Fibroblast of the aortic adventitia (primary cell): ENCODE results near the gene ATP5F1D. TPM values are rescaled to one million over a fixed set of nuclear protein-coding genes. Genes with fewer than 3 reads are reported as not detected.

Source experiments
- DNase-seq: peaks from one replicate; pipeline ENCODE4 v3.0.0-alpha.2; 2010; ENCODE audit warnings: low read depth
- H3K4me3 ChIP-seq: 2 replicates; pipeline ENCODE4 v1.5.1; 2011; ENCODE audit warnings: low read depth, mild to moderate bottlenecking, control low read depth, low read length, moderate library complexity
- total RNA-seq: library from RNA; depleted of rRNA; stranded (reverse); fragments of >200 nt; gene quantifications from 2 replicates; pipeline ENCODE4 v1.2.3, GENCODE V29; 2012; ENCODE audit warnings: low replicate concordance
- TF ChIP-seq, protein P1 (sequence below): IDR thresholded peaks from 2 replicates; pipeline ENCODE4 v1.5.1; 2011; ENCODE audit warnings: mild to moderate bottlenecking, low read length, control low read depth, inconsistent platforms; ENCODE audit not compliant: insufficient read depth

ATP5F1D gene
- total RNA-seq, 1 donor = 15.7 TPM

GRCh38 chr19:1259876-1260748 is 18.6 kb downstream of the ATP5F1D start:
- DNase-seq = no peak
- no peak overlapping the region for H3K4me3 ChIP-seq

GRCh38 chr19:1260749-1261537 is 19.4 kb downstream of the ATP5F1D start:
- TF ChIP-seq, protein P1, sequence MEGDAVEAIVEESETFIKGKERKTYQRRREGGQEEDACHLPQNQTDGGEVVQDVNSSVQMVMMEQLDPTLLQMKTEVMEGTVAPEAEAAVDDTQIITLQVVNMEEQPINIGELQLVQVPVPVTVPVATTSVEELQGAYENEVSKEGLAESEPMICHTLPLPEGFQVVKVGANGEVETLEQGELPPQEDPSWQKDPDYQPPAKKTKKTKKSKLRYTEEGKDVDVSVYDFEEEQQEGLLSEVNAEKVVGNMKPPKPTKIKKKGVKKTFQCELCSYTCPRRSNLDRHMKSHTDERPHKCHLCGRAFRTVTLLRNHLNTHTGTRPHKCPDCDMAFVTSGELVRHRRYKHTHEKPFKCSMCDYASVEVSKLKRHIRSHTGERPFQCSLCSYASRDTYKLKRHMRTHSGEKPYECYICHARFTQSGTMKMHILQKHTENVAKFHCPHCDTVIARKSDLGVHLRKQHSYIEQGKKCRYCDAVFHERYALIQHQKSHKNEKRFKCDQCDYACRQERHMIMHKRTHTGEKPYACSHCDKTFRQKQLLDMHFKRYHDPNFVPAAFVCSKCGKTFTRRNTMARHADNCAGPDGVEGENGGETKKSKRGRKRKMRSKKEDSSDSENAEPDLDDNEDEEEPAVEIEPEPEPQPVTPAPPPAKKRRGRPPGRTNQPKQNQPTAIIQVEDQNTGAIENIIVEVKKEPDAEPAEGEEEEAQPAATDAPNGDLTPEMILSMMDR = no peak
- H3K4me3 ChIP-seq = peak overlapping the region; percentile 73
- peak; percentile 96 for DNase-seq

More at GRCh38 chr19:1259876-1260748, 18.6 kb downstream of the ATP5F1D start:
- TF ChIP-seq, protein P1 = no peak

DNA sequence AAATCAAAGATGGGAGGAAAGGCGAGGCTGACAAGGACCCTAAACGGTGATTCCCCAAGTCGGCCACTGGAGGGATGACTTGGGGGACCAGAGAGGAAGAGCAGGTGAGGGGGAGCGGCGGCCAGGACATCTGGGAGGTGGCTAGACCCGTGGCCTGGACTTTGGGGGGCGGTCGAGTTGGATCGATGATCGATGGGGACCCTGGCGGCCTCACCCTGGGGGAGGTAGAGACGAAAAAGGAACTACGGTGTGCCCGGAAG is 19.9 kb downstream of the ATP5F1D start:
- TF ChIP-seq, protein P1 = peak; percentile 17
- DNase-seq = no peak
- H3K4me3 ChIP-seq = peak overlapping the region; percentile 73

DNA sequence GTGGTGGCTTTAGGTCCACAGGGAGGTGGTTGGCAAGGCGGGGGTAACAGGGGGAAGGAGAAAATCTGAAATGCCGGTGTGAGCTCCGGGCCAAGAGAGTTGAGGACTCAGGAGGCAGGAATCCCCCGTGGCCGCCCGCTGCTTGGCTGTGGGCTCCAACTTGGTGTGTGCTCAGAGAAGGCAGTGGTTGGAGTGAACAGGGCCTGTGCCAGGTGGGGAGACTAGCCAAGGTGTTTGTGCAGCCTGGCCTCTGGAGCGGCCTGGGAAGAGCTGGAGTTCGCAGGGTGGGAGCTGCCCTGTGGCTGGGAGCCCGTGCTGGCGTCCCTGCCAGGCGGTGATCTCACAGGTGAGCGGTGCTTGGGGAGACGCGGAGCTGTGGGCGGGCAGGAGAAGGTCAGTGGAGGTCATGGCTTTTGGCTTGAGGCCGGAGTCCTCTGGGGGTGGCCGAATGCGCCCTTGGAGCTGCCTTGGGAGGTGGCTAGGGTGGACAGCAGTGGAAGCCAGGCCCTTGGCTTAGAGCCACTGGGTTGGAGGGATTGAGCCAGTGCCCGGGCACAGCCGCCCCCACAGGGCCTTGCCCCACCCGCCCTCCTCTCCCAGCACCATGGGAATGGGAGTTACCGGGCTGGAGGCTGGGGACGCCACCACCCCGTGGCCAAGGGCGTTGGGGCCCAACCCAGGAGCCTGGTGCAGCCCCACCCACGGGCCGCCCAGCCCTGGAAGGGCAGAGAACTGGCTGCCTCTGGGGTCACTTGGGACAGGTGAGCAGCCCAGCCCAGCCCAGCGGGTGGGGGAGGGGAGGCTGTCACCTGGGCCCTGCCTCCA is 20.5 kb downstream of the ATP5F1D start:
- DNase-seq = peak; percentile 82
- TF ChIP-seq, protein P1 = no peak
- peak overlapping the region; percentile 73 for H3K4me3 ChIP-seq

DNA sequence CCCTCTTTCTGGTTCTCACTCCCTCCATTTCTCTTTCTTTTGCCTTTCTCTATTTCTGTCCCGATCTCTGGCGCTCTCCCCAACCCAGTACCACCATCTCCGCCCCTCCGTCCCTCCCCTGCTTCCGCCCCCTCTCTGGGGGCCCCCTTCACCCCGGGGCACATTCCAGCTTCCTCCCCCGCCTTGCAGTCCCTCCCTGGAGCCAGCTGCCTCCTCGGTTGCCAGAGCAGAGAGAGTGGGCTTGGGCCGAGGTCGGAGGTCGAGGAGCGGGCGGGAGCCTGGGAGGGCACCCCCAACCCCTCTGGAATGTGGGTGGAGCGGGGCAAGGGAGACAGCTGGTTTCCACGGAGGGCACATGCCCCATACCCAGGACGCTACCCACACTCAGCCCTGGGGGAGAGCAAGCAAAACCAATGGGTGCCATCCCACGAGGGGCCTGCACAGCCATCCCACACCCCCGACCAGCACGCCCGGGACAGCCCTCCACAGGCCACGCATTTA is 21.1 kb downstream of the ATP5F1D start:
- TF ChIP-seq, protein P1 = no peak
- no peak for DNase-seq
- no peak overlapping the region for H3K4me3 ChIP-seq

DNA sequence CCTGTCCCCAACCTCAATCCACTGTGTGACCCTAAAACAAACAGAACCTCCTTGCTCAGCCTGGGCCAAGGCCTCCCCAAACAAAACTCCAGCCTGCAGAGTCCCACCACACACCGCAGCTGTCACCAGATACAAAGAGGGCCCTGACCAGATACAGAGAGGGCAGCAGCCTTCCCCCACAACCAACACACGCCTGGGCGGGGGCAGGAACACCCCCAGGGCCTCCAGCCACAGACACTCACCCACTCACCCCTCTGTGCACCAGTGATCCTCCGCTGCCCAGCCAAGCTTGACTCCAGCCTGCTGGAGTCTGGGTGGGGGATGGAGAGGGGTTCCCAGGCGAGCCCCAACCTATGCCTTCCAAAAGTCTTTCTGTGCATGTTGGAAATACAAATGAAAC is 21.6 kb downstream of the ATP5F1D start:
- TF ChIP-seq, protein P1 = no peak
- no peak for DNase-seq
- no peak overlapping the region for H3K4me3 ChIP-seq
